HEK293 (cell line): ENCODE measurements around the gene PRKCE.
A peak's percentile ranks its signal among the peaks of the same experiment; 100 is the strongest.

Experiments used
- CTCF ChIA-PET: fragments of 350-600 bp; formaldehyde crosslinking; extraction: SDS; loops from one replicate; lab custom pipeline; 2021; ENCODE audit warnings: antibody characterized with exemption; lab: Yijun Ruan, JAX
- POLR2A ChIA-PET: fragments of 300-600 bp; formaldehyde crosslinking; extraction: SDS; loops from one replicate; lab custom pipeline; 2020; ENCODE audit warnings: antibody characterized with exemption, inconsistent platforms; lab: Yijun Ruan, JAX
- H3K27ac ChIP-seq: fragments of 200-500 bp; sonication (Bioruptor generic); 2 replicates; pipeline ENCODE4 v1.5.1; 2014; ENCODE audit warnings: low read depth, low read length, control low read depth, inconsistent platforms; ENCODE audit errors: extremely low read depth
- H3K36me3 ChIP-seq, 2 experiments: fragments of 200-500 bp in 1 of 2; sonication (Bioruptor generic) in 1 of 2; 1 replicate in 1 of 2; 2 replicates in 1 of 2; pipeline ENCODE4 v1.5.1; 2014 to 2017; ENCODE audit warnings: inconsistent platforms in 2 of 2, low read length in 2 of 2; ENCODE audit not compliant: control insufficient read depth in 2 of 2, insufficient read depth in 1 of 2
- H3K4me1 ChIP-seq: fragments of 200-500 bp; sonication (Bioruptor generic); 2 replicates; pipeline ENCODE4 v1.5.1; 2014; ENCODE audit warnings: mild to moderate bottlenecking, low read length, inconsistent platforms; ENCODE audit not compliant: control insufficient read depth, insufficient read depth
- H3K4me3 ChIP-seq: 2 replicates; pipeline ENCODE4 v1.5.1; 2011; ENCODE audit warnings: low read depth, mild to moderate bottlenecking, control low read depth, low read length, moderate library complexity
- H3K9me3 ChIP-seq: fragments of 200-500 bp; sonication (Bioruptor generic); 2 replicates; pipeline ENCODE4 v1.5.1; 2014; ENCODE audit warnings: low read depth, low read length, inconsistent platforms; ENCODE audit not compliant: control insufficient read depth, insufficient read depth
- EGR2 ChIP-seq: fragments of 450-650 bp; formaldehyde crosslinking; IDR thresholded peaks from 2 replicates; pipeline ENCODE4 v1.5.1; 2016; ENCODE audit warnings: low read depth, missing biosample characterization, missing genetic modification characterization
- HOXA7 ChIP-seq: sonication (generic); formaldehyde crosslinking; IDR thresholded peaks from 2 replicates; pipeline ENCODE4 v1.8.1; 2022; ENCODE audit warnings: missing genetic modification reagents, borderline replicate concordance
- KLF7 ChIP-seq: fragments of 450-650 bp; formaldehyde crosslinking; IDR thresholded peaks from 2 replicates; pipeline ENCODE4 v1.5.1; 2016; ENCODE audit warnings: missing biosample characterization, missing genetic modification characterization, borderline replicate concordance
- MZF1 ChIP-seq: fragments of 450-650 bp; formaldehyde crosslinking; IDR thresholded peaks from 2 replicates; pipeline ENCODE4 v1.5.1; 2017; ENCODE audit warnings: missing biosample characterization, missing genetic modification characterization, borderline replicate concordance
- PRDM1 ChIP-seq: fragments of 450-650 bp; formaldehyde crosslinking; IDR thresholded peaks from 2 replicates; pipeline ENCODE4; 2016; ENCODE audit warnings: missing biosample characterization, missing genetic modification characterization
- TRIM28 ChIP-seq: IDR thresholded peaks from 2 replicates; pipeline ENCODE4 v1.6.1; 2011; ENCODE audit warnings: low read length, control low read depth, borderline replicate concordance
- ZBTB1 ChIP-seq: fragments of 450-650 bp; formaldehyde crosslinking; IDR thresholded peaks from 2 replicates; pipeline ENCODE4 v1.5.1; 2016; ENCODE audit warnings: missing biosample characterization, missing genetic modification characterization
- ZBTB17 ChIP-seq: fragments of 450-650 bp; formaldehyde crosslinking; IDR thresholded peaks from 2 replicates; pipeline ENCODE4 v1.5.1; 2016; ENCODE audit warnings: missing biosample characterization, missing genetic modification characterization
- ZBTB26 ChIP-seq: fragments of 450-650 bp; formaldehyde crosslinking; optimal IDR thresholded peaks from 2 replicates; pipeline ENCODE3; 2016; ENCODE audit warnings: missing biosample characterization, mild to moderate bottlenecking, missing genetic modification characterization
- ZBTB48 ChIP-seq: fragments of 450-650 bp; formaldehyde crosslinking; IDR thresholded peaks from 2 replicates; pipeline ENCODE4 v1.5.1; 2016; ENCODE audit warnings: missing biosample characterization, missing genetic modification characterization
- ZFP69B ChIP-seq: fragments of 450-650 bp; formaldehyde crosslinking; IDR thresholded peaks from 2 replicates; pipeline ENCODE4 v1.5.1; 2016; ENCODE audit warnings: missing biosample characterization, missing genetic modification characterization
- ZIC2 ChIP-seq: fragments of 450-650 bp; formaldehyde crosslinking; IDR thresholded peaks from 2 replicates; pipeline ENCODE4 v1.5.1; 2016; ENCODE audit warnings: missing biosample characterization, missing genetic modification characterization
- ZNF2 ChIP-seq: fragments of 450-650 bp; formaldehyde crosslinking; IDR thresholded peaks from 2 replicates; pipeline ENCODE4 v1.5.1; 2016; ENCODE audit warnings: missing biosample characterization, missing genetic modification characterization
- ZNF23 ChIP-seq: fragments of 450-650 bp; formaldehyde crosslinking; IDR thresholded peaks from 2 replicates; pipeline ENCODE4 v1.5.1; 2016; ENCODE audit warnings: missing biosample characterization, missing genetic modification characterization, borderline replicate concordance
- ZNF280C ChIP-seq: fragments of 450-650 bp; formaldehyde crosslinking; IDR thresholded peaks from 2 replicates; pipeline ENCODE4 v1.5.1; 2016; ENCODE audit warnings: missing biosample characterization, missing genetic modification characterization
- ZNF341 ChIP-seq: fragments of 450-650 bp; formaldehyde crosslinking; IDR thresholded peaks from 2 replicates; pipeline ENCODE4; 2016; ENCODE audit warnings: low read depth, missing biosample characterization, missing genetic modification characterization
- ZNF350 ChIP-seq: fragments of 450-650 bp; formaldehyde crosslinking; IDR thresholded peaks from 2 replicates; pipeline ENCODE4 v1.5.0; 2017; ENCODE audit warnings: missing biosample characterization, mild to moderate bottlenecking, missing genetic modification characterization
- ZNF426 ChIP-seq: fragments of 450-650 bp; formaldehyde crosslinking; IDR thresholded peaks from 2 replicates; pipeline ENCODE4 v1.5.1; 2017; ENCODE audit warnings: missing biosample characterization, missing genetic modification characterization, mild to moderate bottlenecking, inconsistent platforms, moderate library complexity
- ZNF521 ChIP-seq: fragments of 450-650 bp; formaldehyde crosslinking; IDR thresholded peaks from 2 replicates; pipeline ENCODE4 v1.5.1; 2017; ENCODE audit warnings: missing biosample characterization, mild to moderate bottlenecking, missing genetic modification characterization
- ZNF580 ChIP-seq: fragments of 450-650 bp; formaldehyde crosslinking; IDR thresholded peaks from 2 replicates; pipeline ENCODE4 v1.5.1; 2016; ENCODE audit warnings: missing biosample characterization, missing genetic modification characterization
- ZNF670 ChIP-seq: fragments of 450-650 bp; formaldehyde crosslinking; IDR thresholded peaks from 2 replicates; pipeline ENCODE4 v1.5.1; 2016; ENCODE audit warnings: missing biosample characterization, missing genetic modification characterization, low read depth
- ZNF701 ChIP-seq: fragments of 450-650 bp; formaldehyde crosslinking; IDR thresholded peaks from 2 replicates; pipeline ENCODE4 v1.5.1; 2016; ENCODE audit warnings: missing biosample characterization, missing genetic modification characterization
- ZNF747 ChIP-seq: fragments of 450-650 bp; formaldehyde crosslinking; IDR thresholded peaks from 2 replicates; pipeline ENCODE4 v1.5.1; 2016; ENCODE audit warnings: missing biosample characterization, missing genetic modification characterization
- ZNF777 ChIP-seq: fragments of 450-650 bp; formaldehyde crosslinking; IDR thresholded peaks from 2 replicates; pipeline ENCODE4 v1.5.1; 2017; ENCODE audit warnings: missing biosample characterization, missing genetic modification characterization, borderline replicate concordance
- ZSCAN4 ChIP-seq: fragments of 450-650 bp; formaldehyde crosslinking; IDR thresholded peaks from 2 replicates; pipeline ENCODE4 v1.5.1; 2017; ENCODE audit warnings: missing biosample characterization, missing genetic modification characterization
- ZXDB ChIP-seq: fragments of 450-650 bp; formaldehyde crosslinking; IDR thresholded peaks from 2 replicates; pipeline ENCODE4 v1.5.1; 2016; ENCODE audit warnings: missing biosample characterization, missing genetic modification characterization

PRKCE gene

GRCh38 chr2:45763797-45764196, 112.3 kb downstream of the PRKCE start:
- TF ChIP-seq ZBTB48 (tag by site-specific recombination) (0 out of 2 replicates have a peak, but pooled peaks have one; percentile 0), ZNF2 (no peak)
- ChIA-PET POLR2A (interaction anchor here (0.7 kb wide), 1 partner anchor 121 kb away, joined by 4 read pairs; no protein-coding TSS in a partner anchor), CTCF (interaction anchor here (2.0 kb wide), 1 partner anchor 15 kb away, joined by 10 read pairs; no protein-coding TSS in a partner anchor)
- Histone ChIP-seq H3K9me3 (no peaks in the 10 kb centered on the region), H3K4me1 (peaks cover 35% of the 10 kb centered on the region), H3K36me3 (no peaks in the 10 kb centered on the region), H3K27ac (no peak overlapping the region), H3K4me3 (no peak overlapping the region)

- peaks cover 32% of the 10 kb centered on the region for H3K4me1 ChIP-seq
- H3K36me3 ChIP-seq, result no peaks in the 10 kb centered on the region
- H3K4me3 ChIP-seq, result no peak overlapping the region
- H3K27ac ChIP-seq, result peak overlapping the region; percentile 48; the same call in 1 of the 2 replicates
- TF ChIP-seq EGR2 (no peak), PRDM1 (tag by site-specific recombination) (0 out of 2 replicates have a peak, but pooled peaks have one; percentile 19)
- no peaks in the 10 kb centered on the region for H3K9me3 ChIP-seq
- POLR2A ChIA-PET, result interaction anchor here (0.6 kb wide), 1 partner anchor 16 kb away, joined by 4 read pairs; no protein-coding TSS in a partner anchor
- CTCF ChIA-PET, result interaction anchor here (2.0 kb wide), 1 partner anchor 14 kb away, joined by 10 read pairs; no protein-coding TSS in a partner anchor
Measured at GRCh38 chr2:45765007-45765727, 113.7 kb downstream of the PRKCE start.

GRCh38 chr2:45765728-45766254, 114.3 kb downstream of the PRKCE start:
- CTCF ChIA-PET, result interaction anchor here (2.0 kb wide), 1 partner anchor 13 kb away, joined by 10 read pairs; no protein-coding TSS in a partner anchor
- H3K9me3 ChIP-seq, result no peaks in the 10 kb centered on the region
- H3K36me3 ChIP-seq, result no peaks in the 10 kb centered on the region
- no peak overlapping the region for H3K4me3 ChIP-seq
- H3K27ac ChIP-seq, result peak overlapping the region; percentile 48
- H3K4me1 ChIP-seq, result peaks cover 36% of the 10 kb centered on the region
- POLR2A ChIA-PET, result interaction anchor here (0.6 kb wide), 1 partner anchor 17 kb away, joined by 4 read pairs; no protein-coding TSS in a partner anchor
- no peak for TF ChIP-seq ZNF280C (tag by site-specific recombination)
- no peak for TF ChIP-seq KLF7 (tag by site-specific recombination)
- no peak for TF ChIP-seq HOXA7 (CRISPR knock-in tag)
- no peak for TF ChIP-seq ZNF23 (tag by site-specific recombination)
- peak; percentile 70 for TF ChIP-seq ZBTB17
- TF ChIP-seq ZNF521 (tag by site-specific recombination), result no peak
- no peak for TF ChIP-seq ZFP69B (tag by site-specific recombination)
- no peak for TF ChIP-seq ZNF350
- TF ChIP-seq ZNF341 (tag by site-specific recombination), result peak; percentile 89
- TF ChIP-seq ZNF580 (tag by site-specific recombination), result peak; percentile 34; the same call in 1 of the 2 replicates
- peak; percentile 98 for TF ChIP-seq MZF1 (tag by site-specific recombination)
- no peak for TF ChIP-seq ZBTB1
- TF ChIP-seq ZIC2 (tag by site-specific recombination), result no peak
- TF ChIP-seq EGR2, result 0 out of 2 replicates have a peak, but pooled peaks have one; percentile 21
- TF ChIP-seq ZNF747 (tag by site-specific recombination), result no peak
- 0 out of 2 replicates have a peak, but pooled peaks have one; percentile 40 for TF ChIP-seq TRIM28
- no peak for TF ChIP-seq ZNF701
- TF ChIP-seq ZNF426, result no peak
- TF ChIP-seq ZNF670 (tag by site-specific recombination), result no peak
- no peak for TF ChIP-seq ZSCAN4 (tag by site-specific recombination)
- no peak for TF ChIP-seq ZBTB26
- no peak for TF ChIP-seq ZNF777 (tag by site-specific recombination)
- no peak for TF ChIP-seq ZXDB (tag by site-specific recombination)
